Gastrocnemius medialis (tissue), 4 donors: ENCODE results near the gene PSPH. TPM values are rescaled to one million over a fixed set of nuclear protein-coding genes. Genes with fewer than 3 reads are reported as not detected.
"Not testable (repeated sequence)": the region's sequence is repeated elsewhere in the genome, so short reads cannot be mapped to it uniquely, and the experiment has no call there.

Experiments used
- ATAC-seq, 2 donors: fragments of 150-250 bp; one replicate each; pipeline ENCODE4 v1.9.1; 2016
- DNase-seq, 2 donors: peaks; one replicate each; pipeline ENCODE4 v3.0.0-alpha.2; 2019
- H3K27ac ChIP-seq, 4 donors: fragments of 200-600 bp; sonication (generic); 1 replicate in 1 of 4; 2 replicates in 3 of 4; pipeline ENCODE4 v1.5.1; 2016 to 2018; ENCODE audit warnings: mild to moderate bottlenecking in 2 of 4, moderate library complexity in 1 of 4
- H3K27me3 ChIP-seq, 3 donors: fragments of 200-600 bp; sonication (generic) in 2 of 3; 1 replicate in 1 of 3; 2 replicates in 2 of 3; pipeline versions ENCODE4 v1.5.1 to v1.6.0; 2016 to 2019; ENCODE audit warnings: mild to moderate bottlenecking in 1 of 3, moderate library complexity in 1 of 3
- H3K36me3 ChIP-seq, 2 donors: fragments of 200-600 bp; sonication (generic) in 1 of 2; one replicate each; pipeline ENCODE4 v1.5.1; 2017 to 2018
- H3K4me1 ChIP-seq, 2 donors: fragments of 200-600 bp; sonication (generic) in 1 of 2; one replicate each; pipeline ENCODE4 v1.5.1; 2016 to 2017; ENCODE audit warnings: mild to moderate bottlenecking in 2 of 2
- H3K4me3 ChIP-seq, 4 donors: fragments of 200-600 bp; sonication (generic) in 3 of 4; 1 replicate in 1 of 4; 2 replicates in 3 of 4; pipeline ENCODE4 v1.5.1; 2016 to 2019; ENCODE audit warnings: mild to moderate bottlenecking in 2 of 4
- H3K9me3 ChIP-seq, 3 donors: fragments of 200-600 bp; sonication (generic) in 2 of 3; 1 replicate in 1 of 3; 2 replicates in 2 of 3; pipeline ENCODE4 v1.5.1; 2016 to 2019
- POLR2A ChIP-seq, 2 donors: fragments of 450-650 bp; IDR thresholded peaks; one replicate each; pipeline ENCODE4 v1.6.1; 2017; ENCODE audit warnings: antibody characterized with exemption in 2 of 2, mild to moderate bottlenecking in 2 of 2, moderate library complexity in 2 of 2
- in situ Hi-C, 4 donors: fragments of 200-750 bp; cut with MboI; loops; one replicate each; pipeline versions ENCODE4 v1.15.0 to v1.8.0; 2017; ENCODE audit warnings: low sequenced_read_pairs in 4 of 4
- intact Hi-C: fragments of 100-400 bp; cut with DNase I; formaldehyde crosslinking; loops from one replicate; pipeline ENCODE4 v1.15.1; 2023; ENCODE audit warnings: low total_unique reads
- total RNA-seq, 4 donors: library from RNA; depleted of rRNA; stranded (reverse); fragments of >200 nt; gene quantifications; one replicate each; pipeline versions ENCODE4 v1.1.0 to v1.2.3, GENCODE V29; 2016
- TF ChIP-seq, protein P1 (sequence below), 5 experiments: fragments of 450-650 bp in 3 of 5; fragments of 200-600 bp in 2 of 5; sonication (generic) in 2 of 5; IDR thresholded peaks in 4 of 5; conservative IDR thresholded peaks in 1 of 5; 1 replicate in 4 of 5; 2 replicates in 1 of 5; pipeline ENCODE4 v1.5.1; 2016 to 2019; ENCODE audit warnings: antibody characterized with exemption in 5 of 5, mild to moderate bottlenecking in 3 of 5, moderate library complexity in 3 of 5

Gene PSPH
- total RNA-seq, 4 donors from 2014 or later = 2.1 to 4.7 (median 3.9) TPM

DNA sequence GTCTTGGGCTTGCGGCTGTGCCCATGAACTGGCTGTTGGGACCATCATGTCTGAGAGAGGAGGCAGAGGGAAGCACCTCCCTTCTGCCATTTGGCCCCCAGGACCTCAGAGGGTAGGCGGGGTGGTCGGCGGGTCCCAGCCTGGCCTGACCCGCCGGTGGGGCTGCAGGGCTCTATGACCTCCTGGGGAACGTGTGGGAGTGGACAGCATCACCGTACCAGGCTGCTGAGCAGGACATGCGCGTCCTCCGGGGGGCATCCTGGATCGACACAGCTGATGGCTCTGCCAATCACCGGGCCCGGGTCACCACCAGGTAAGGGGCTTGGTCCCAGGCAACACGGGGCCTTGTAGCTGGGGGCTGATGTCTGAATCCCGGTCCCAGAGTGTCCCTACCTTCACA is 27.0 kb upstream of the PSPH start:
- in situ Hi-C loops (loop anchor here in 2 of 4 donors (10.0 to 25.0 kb wide), 3 partner anchors 73 to 441 kb away; no protein-coding TSS in a partner anchor), intact Hi-C loops (no loop called here)
- H3K27me3 ChIP-seq = no peaks in the 10 kb centered on the region
- no peak for TF ChIP-seq POLR2A (IDR thresholded peaks at IDR 0.05)
- TF ChIP-seq, protein P1, sequence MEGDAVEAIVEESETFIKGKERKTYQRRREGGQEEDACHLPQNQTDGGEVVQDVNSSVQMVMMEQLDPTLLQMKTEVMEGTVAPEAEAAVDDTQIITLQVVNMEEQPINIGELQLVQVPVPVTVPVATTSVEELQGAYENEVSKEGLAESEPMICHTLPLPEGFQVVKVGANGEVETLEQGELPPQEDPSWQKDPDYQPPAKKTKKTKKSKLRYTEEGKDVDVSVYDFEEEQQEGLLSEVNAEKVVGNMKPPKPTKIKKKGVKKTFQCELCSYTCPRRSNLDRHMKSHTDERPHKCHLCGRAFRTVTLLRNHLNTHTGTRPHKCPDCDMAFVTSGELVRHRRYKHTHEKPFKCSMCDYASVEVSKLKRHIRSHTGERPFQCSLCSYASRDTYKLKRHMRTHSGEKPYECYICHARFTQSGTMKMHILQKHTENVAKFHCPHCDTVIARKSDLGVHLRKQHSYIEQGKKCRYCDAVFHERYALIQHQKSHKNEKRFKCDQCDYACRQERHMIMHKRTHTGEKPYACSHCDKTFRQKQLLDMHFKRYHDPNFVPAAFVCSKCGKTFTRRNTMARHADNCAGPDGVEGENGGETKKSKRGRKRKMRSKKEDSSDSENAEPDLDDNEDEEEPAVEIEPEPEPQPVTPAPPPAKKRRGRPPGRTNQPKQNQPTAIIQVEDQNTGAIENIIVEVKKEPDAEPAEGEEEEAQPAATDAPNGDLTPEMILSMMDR (IDR thresholded peaks at IDR 0.05 in 4 of 5, conservative IDR thresholded peaks at IDR 0.05 in 1 of 5) = no peak
- peak overlapping the region; percentile 94 to 99 (median 95) for H3K27ac ChIP-seq
- peaks cover 0 to 20% of the 10 kb centered on the region in 2 donors for H3K36me3 ChIP-seq
- peaks cover 48 to 61% of the 10 kb centered on the region in 2 donors for H3K4me1 ChIP-seq
- H3K9me3 ChIP-seq = no peaks in the 10 kb centered on the region
- ATAC-seq (no peak), DNase-seq (peak in 1 of 2 donors; percentile 37)
- H3K4me3 ChIP-seq = no peak overlapping the region

DNA sequence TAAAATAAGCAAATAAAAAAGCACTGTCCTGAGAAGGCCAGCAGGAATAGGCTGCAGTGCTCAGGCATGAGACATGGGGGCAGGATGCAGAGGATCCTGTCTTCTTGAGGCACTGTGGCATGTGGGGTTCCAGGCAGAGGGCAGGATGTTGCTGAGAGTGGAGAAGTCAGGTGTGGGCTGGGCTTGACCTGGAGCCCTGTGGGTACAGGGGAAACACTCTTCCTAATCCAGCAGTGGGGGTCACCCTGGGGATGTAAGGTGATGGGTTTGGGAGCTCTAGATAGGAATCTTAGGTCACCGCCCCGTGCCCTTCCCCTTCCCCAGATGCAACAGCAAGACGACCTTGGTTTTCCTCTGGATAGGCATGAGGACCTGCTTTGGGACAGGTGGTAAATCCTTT is 26.4 kb upstream of the PSPH start:
- TF ChIP-seq POLR2A (IDR thresholded peaks at IDR 0.05) = no peak
- TF ChIP-seq, protein P1 (IDR thresholded peaks at IDR 0.05 in 4 of 5, conservative IDR thresholded peaks at IDR 0.05 in 1 of 5) = no peak
- H3K27me3 ChIP-seq = no peaks in the 10 kb centered on the region
- in situ Hi-C loops = loop anchor here in 2 of 4 donors (10.0 to 25.0 kb wide), 3 partner anchors 73 to 440 kb away; no protein-coding TSS in a partner anchor
- ATAC-seq = no peak
- H3K4me1 ChIP-seq = peaks cover 43 to 56% of the 10 kb centered on the region in 2 donors
- peak in 1 of 2 donors; percentile 34 for DNase-seq
- no peak overlapping the region for H3K4me3 ChIP-seq
- intact Hi-C loops = no loop called here
- no peaks in the 10 kb centered on the region for H3K9me3 ChIP-seq
- H3K36me3 ChIP-seq = peaks cover 0 to 23% of the 10 kb centered on the region in 2 donors
- H3K27ac ChIP-seq = peak overlapping the region; percentile 94 to 99 (median 95)

DNA sequence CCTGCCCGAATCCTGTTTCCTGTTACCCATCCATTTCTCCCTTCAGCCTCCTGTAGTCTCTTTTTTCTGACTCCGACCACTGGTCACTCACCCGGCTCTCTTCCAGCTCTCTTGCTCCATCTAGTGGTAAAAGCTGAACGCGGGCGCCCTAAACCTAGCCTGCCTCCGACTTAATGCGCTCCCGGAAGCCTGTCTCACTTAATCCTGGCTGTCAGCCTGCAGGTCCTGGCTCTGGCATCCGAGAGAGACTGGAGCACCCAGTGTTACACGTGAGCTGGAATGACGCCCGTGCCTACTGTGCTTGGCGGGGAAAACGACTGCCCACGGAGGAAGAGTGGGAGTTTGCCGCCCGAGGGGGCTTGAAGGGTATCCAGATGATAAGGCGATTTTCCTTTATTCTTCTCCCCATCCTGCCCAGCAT is 23.1 kb upstream of the PSPH start:
- Histone ChIP-seq H3K4me1 (peaks cover 11 to 23% of the 10 kb centered on the region in 2 donors), H3K36me3 (peaks cover 0 to 35% of the 10 kb centered on the region in 2 donors), H3K27me3 (no peaks in the 10 kb centered on the region), H3K27ac (peak overlapping the region; percentile 20 to 56 (median 44)), H3K4me3 (no peak overlapping the region), H3K9me3 (no peaks in the 10 kb centered on the region)
- ATAC-seq = peak; percentile 81 to 84
- TF ChIP-seq, protein P1 (IDR thresholded peaks at IDR 0.05 in 4 of 5, conservative IDR thresholded peaks at IDR 0.05 in 1 of 5) = peak; percentile 79 to 95 (median 93)
- TF ChIP-seq POLR2A (IDR thresholded peaks at IDR 0.05) = no peak
- in situ Hi-C loops = loop anchor here in 3 of 4 donors (5.0 to 25.0 kb wide), 7 partner anchors 67 to 1312 kb away; partner anchors contain the start of genes LANCL2 (in 1 of the 3), MRPS17 (in 1 of the 3), NIPSNAP2 (in 1 of the 3) and SEC61G (in 1 of the 3)
- peak; percentile 70 to 89 for DNase-seq
- intact Hi-C loops = loop anchor here (1.0 to 5.0 kb wide), 2 partner anchors 70 to 432 kb away; no protein-coding TSS in a partner anchor

DNA sequence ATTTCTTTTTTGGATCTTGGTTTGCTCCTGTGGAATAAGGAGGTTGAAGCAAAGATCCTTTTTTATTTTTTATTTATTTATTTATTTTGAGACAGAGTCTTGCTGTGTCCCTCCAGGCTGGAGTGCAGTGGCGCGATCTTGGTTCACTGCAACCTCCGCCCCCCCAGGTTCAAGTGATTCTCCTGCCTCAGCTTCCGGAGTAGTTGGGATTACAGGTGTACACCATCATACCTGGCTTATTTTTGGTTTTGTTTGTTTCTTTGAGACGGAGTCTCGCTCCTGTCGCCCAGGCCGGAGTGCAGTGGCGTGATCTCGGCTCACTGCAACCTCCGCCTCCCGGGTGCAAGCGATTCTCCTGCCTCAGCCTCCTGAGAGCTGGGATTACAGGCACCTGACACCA is 15.1 kb upstream of the PSPH start:
- H3K27ac ChIP-seq, H3K9me3 ChIP-seq, DNase-seq, H3K4me3 ChIP-seq, intact Hi-C loops, H3K4me1 ChIP-seq, H3K27me3 ChIP-seq, ATAC-seq: not testable (repeated sequence)
- in situ Hi-C loops = loop anchor here in 1 of 4 donors (25.0 kb wide), 3 partner anchors 104 to 1304 kb away; partner anchors contain the start of genes LANCL2, MRPS17, NIPSNAP2 and SEC61G
- peaks cover 0 to 48% of the 10 kb centered on the region in 2 donors for H3K36me3 ChIP-seq

DNA sequence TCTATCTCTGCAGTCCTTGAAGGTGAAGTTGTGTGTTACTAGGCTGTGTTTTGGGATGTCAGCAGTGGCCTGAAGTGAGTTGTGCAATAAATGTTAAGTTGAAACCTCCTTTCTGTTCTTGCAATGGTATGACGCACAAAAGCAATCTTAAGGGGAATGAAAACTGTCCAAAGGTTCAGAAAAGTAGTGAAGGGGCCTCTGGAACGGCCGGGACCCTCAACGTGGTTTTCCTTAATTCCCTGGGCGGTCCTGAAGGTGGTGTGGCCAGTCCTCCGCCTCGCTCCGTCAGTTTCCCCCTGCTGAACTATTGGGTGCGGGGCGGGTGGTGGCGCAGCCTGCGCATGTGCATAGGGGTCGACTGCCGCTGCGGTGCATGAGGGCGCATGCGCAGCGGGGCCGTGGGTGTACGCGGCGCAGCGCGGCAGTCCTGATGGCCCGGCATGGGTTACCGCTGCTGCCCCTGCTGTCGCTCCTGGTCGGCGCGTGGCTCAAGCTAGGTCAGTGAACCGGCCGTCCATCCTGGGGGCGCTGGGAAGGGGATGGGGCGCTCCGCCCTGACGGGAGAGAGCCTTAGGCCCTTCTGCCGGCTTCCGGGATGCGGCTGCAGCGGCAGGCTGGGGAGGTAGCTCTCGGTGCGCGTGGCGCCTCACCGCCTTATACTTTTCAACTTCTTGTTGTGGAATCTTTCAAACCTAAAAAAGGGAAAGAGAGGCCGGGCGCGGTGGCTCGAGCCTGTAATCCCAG is 12.8 kb upstream of the PSPH start, which contains the start of gene SUMF2:
SUMF2 (plus strand) TSS at position 405 of the 744 bp plus-strand sequence; CDS start at position 431, 26 bp downstream.
- H3K36me3 ChIP-seq = peaks cover 0 to 51% of the 10 kb centered on the region in 2 donors

More for the DNA sequence above, 12.8 kb upstream of the PSPH start, which contains the start of gene SUMF2:
- no peaks in the 10 kb centered on the region for H3K9me3 ChIP-seq
- TF ChIP-seq, protein P1 (IDR thresholded peaks at IDR 0.05 in 4 of 5, conservative IDR thresholded peaks at IDR 0.05 in 1 of 5) = peak in 3 of 5 experiments; percentile 15 to 41 (median 31)
- TF ChIP-seq POLR2A (IDR thresholded peaks at IDR 0.05) = peak; percentile 89 to 91
- DNase-seq (peak; percentile 86 to 91), ATAC-seq (peak; percentile 95)
- no peaks in the 10 kb centered on the region for H3K27me3 ChIP-seq
- intact Hi-C loops = loop anchor here (1.0 kb wide), 1 partner anchor 13 kb away; the partner anchor contains the start of genes CCT6A and PSPH
- H3K4me3 ChIP-seq = peak within 1 kb of the TSS; percentile 68 to 94 (median 91)
- in situ Hi-C loops = loop anchor here in 1 of 4 donors (25.0 kb wide), 3 partner anchors 102 to 1302 kb away; partner anchors contain the start of genes LANCL2, MRPS17, NIPSNAP2 and SEC61G
- H3K4me1 ChIP-seq = peaks cover 6 to 13% of the 10 kb centered on the region in 2 donors
- peak within 1 kb of the TSS; percentile 87 to 97 (median 95) for H3K27ac ChIP-seq
